ENCODE results near the gene TXNDC15. TPM values are rescaled to one million over a fixed set of nuclear protein-coding genes. Genes with fewer than 3 reads are reported as not detected.

The TXNDC15 gene
- polyA plus RNA-seq, 1 of the 3 experiments (the other 2 are of a cell fraction) = 112 TPM

GRCh38 chr5:134874831-134875655, 872 bp downstream of the TXNDC15 start (continued):
- no peak for TF ChIP-seq USF2 (IDR thresholded peaks at IDR 0.05; ENCODE audit: borderline replicate concordance, low read depth, low read length)
- TF ChIP-seq CTCF (IDR thresholded peaks at IDR 0.05) = no peak
- TF ChIP-seq GATA2 (CRISPR knock-in tag; IDR thresholded peaks at IDR 0.05) = no peak
- no peak for TF ChIP-seq NFIC (IDR thresholded peaks at IDR 0.05; ENCODE audit: borderline replicate concordance)
- TF ChIP-seq RAD21 (IDR thresholded peaks at IDR 0.05; ENCODE audit: low read length) = no peak
- peak; percentile 52; the same call in 1 of the 2 replicates for TF ChIP-seq MAX (IDR thresholded peaks at IDR 0.05; ENCODE audit: low read depth)
- TF ChIP-seq EZH2phosphoT487 (IDR thresholded peaks at IDR 0.05; ENCODE audit: borderline replicate concordance, low read depth) = no peak
- peak; percentile 41; the same call in 1 of the 2 replicates for TF ChIP-seq MXI1 (IDR thresholded peaks at IDR 0.05; ENCODE audit: low read depth, low read length)
- no peak for TF ChIP-seq EP300 (IDR thresholded peaks at IDR 0.05; ENCODE audit: borderline replicate concordance in 1 of 2, low read depth in 1 of 2, low read length in 1 of 2)
- no peak for TF ChIP-seq NRF1 (IDR thresholded peaks at IDR 0.05; ENCODE audit: low read depth, low read length)
- no peak for TF ChIP-seq FOXM1 (IDR thresholded peaks at IDR 0.05; ENCODE audit: low read depth)
- peak; percentile 58; the same call in 1 of the 2 replicates for TF ChIP-seq FOSL2 (IDR thresholded peaks at IDR 0.05; ENCODE audit: borderline replicate concordance, low read depth)
- TF ChIP-seq TCF12 (IDR thresholded peaks at IDR 0.05) = peak; percentile 48; the same call in 1 of the 2 replicates
- no peak for TF ChIP-seq ELF1 (IDR thresholded peaks at IDR 0.05)
- no peak for TF ChIP-seq IRF3 (IDR thresholded peaks at IDR 0.05; ENCODE audit: low read depth, low read length)
- TF ChIP-seq GABPA (IDR thresholded peaks at IDR 0.05; ENCODE audit: low read depth) = no peak
- peak; percentile 48; the same call in 1 of the 2 replicates for TF ChIP-seq RCOR1 (IDR thresholded peaks at IDR 0.05; ENCODE audit: low read length)

GRCh38 chr5:134877159-134877558, 3.0 kb downstream of the TXNDC15 start:
- POLR2A ChIA-PET = no interaction called here
- TF ChIP-seq MAX (IDR thresholded peaks at IDR 0.05; ENCODE audit: low read depth) (no peak), REST (IDR thresholded peaks at IDR 0.05; ENCODE audit: low read depth, low read length) (no peak), NFIC (IDR thresholded peaks at IDR 0.05; ENCODE audit: borderline replicate concordance) (no peak), EP300 (IDR thresholded peaks at IDR 0.05; ENCODE audit: borderline replicate concordance in 1 of 2, low read depth in 1 of 2, low read length in 1 of 2) (no peak), JUND (IDR thresholded peaks at IDR 0.05) (no peak), FOXJ3 (CRISPR knock-in tag; IDR thresholded peaks at IDR 0.05) (no peak), USF1 (IDR thresholded peaks at IDR 0.05; ENCODE audit: borderline replicate concordance, low read depth) (no peak), GATA2 (CRISPR knock-in tag; IDR thresholded peaks at IDR 0.05) (no peak)

More at GRCh38 chr5:134877159-134877558, 3.0 kb downstream of the TXNDC15 start:
- H3K4me3 ChIP-seq (ENCODE audit: low read depth in 2 of 2, low read length in 1 of 2) = no peak overlapping the region
- H3K79me2 ChIP-seq (ENCODE audit: insufficient read depth) = peaks cover 58% of the 10 kb centered on the region
- H4K20me1 ChIP-seq (ENCODE audit: insufficient read depth) = no peaks in the 10 kb centered on the region; the same call in 1 of the 2 replicates
- peak; percentile 31 for DNase-seq
- H3K36me3 ChIP-seq (replicated peaks in 1 of 2; ENCODE audit: control insufficient read depth in 1 of 2, insufficient read depth in 2 of 2, low read length in 1 of 2) = peaks cover 0 to 4% of the 10 kb centered on the region in 2 experiments
- H3F3A ChIP-seq (replicated peaks; ENCODE audit: insufficient read depth) = peaks cover 14% of the 10 kb centered on the region
- CTCF ChIA-PET = interaction anchor here (0.5 to 1.9 kb wide), 3 partner anchors 24 to 42 kb away, joined by 3 to 10 read pairs (median 4); partner anchors contain the start of gene PCBD2
- no peaks in the 10 kb centered on the region for H3K27me3 ChIP-seq (ENCODE audit: insufficient read depth)
- peaks cover 9 to 22% of the 10 kb centered on the region in 2 experiments; a peak in 2 of 4 replicates for H3K4me1 ChIP-seq (ENCODE audit: control insufficient read depth in 1 of 2, insufficient read depth in 2 of 2, low read depth in 1 of 2, low read length in 1 of 2)
- no peak overlapping the region for H3K27ac ChIP-seq (ENCODE audit: low read depth in 2 of 2, low read length in 1 of 2)
- no peak overlapping the region for H2AFZ ChIP-seq (ENCODE audit: low read depth)
- no peaks in the 10 kb centered on the region for H3K9me3 ChIP-seq
- no peak overlapping the region for H3K9ac ChIP-seq
- H3K9me2 ChIP-seq = no peaks in the 10 kb centered on the region
- no peak overlapping the region for H3K4me2 ChIP-seq

All from SK-N-SH (cell line).